ENCODE data around the gene MORN4.
"Not testable (repeated sequence)": the region's sequence is repeated elsewhere in the genome, so short reads cannot be mapped to it uniquely, and the experiment has no call there.

MORN4 gene

GRCh38 chr10:97642471-97643159 is 9.3 kb upstream of the MORN4 start:
- not testable (repeated sequence) for DNase-seq

- peak in 26 of 56 donors; percentile 5 to 50 (median 25) for DNase-seq
These were observed 7.8 kb upstream of the MORN4 start for GRCh38 chr10:97640868-97641811.

GRCh38 chr10:97640174-97640867 is 7.0 kb upstream of the MORN4 start, which contains the start of gene PI4K2A:
Gene PI4K2A, plus strand, starts transcription at chr10:97640671. Its CDS starts 72 bp downstream, at chr10:97640743.
- DNase-seq: peak; percentile 67 to 99 (median 97)

GRCh38 chr10:97639090-97639489 is 5.8 kb upstream of the MORN4 start:
- DNase-seq: not testable (repeated sequence)

- no peak for DNase-seq
These were observed 2.3 kb upstream of the MORN4 start for GRCh38 chr10:97635577-97635976.

- peak in 2 of 56 donors; percentile 32 to 43 for DNase-seq
These were observed 621 bp upstream of the MORN4 start for GRCh38 chr10:97633921-97634320.

GRCh38 chr10:97631098-97631497 is 2.2 kb downstream of the MORN4 start:
- DNase-seq: no peak

GRCh38 chr10:97629289-97629688 is 4.0 kb downstream of the MORN4 start:
- no peak for DNase-seq

GRCh38 chr10:97628228-97628627 is 5.1 kb downstream of the MORN4 start:
- DNase-seq: no peak

GRCh38 chr10:97627731-97628130 is 5.6 kb downstream of the MORN4 start:
- DNase-seq: no peak

- DNase-seq: no peak
These were observed 10.0 kb downstream of the MORN4 start for GRCh38 chr10:97623277-97623676.

GRCh38 chr10:97618733-97619132 is 14.6 kb downstream of the MORN4 start:
- no peak for DNase-seq

GRCh38 chr10:97618285-97618684 is 15.0 kb downstream of the MORN4 start:
- DNase-seq: no peak

- no peak for DNase-seq
These were observed 20.9 kb downstream of the MORN4 start for GRCh38 chr10:97612386-97612785.

GRCh38 chr10:97611473-97611872 is 21.8 kb downstream of the MORN4 start:
- DNase-seq: no peak

GRCh38 chr10:97608991-97609561 is 24.2 kb downstream of the MORN4 start:
- no peak for DNase-seq

- DNase-seq: peak in 24 of 56 donors; percentile 3 to 74 (median 28)
These were observed 26.1 kb downstream of the MORN4 start for GRCh38 chr10:97607095-97607636.

GRCh38 chr10:97601268-97602215 is 31.8 kb downstream of the MORN4 start:
- peak in 33 of 56 donors; percentile 6 to 69 (median 37) for DNase-seq

GRCh38 chr10:97600616-97601015 is 32.7 kb downstream of the MORN4 start:
- no peak for DNase-seq

- no peak for DNase-seq
These were observed 34.1 kb downstream of the MORN4 start for GRCh38 chr10:97599272-97599619.
